Suppressor macrophage (primary cell): Measurements from ENCODE around the gene SEMA5A.

Source experiments
- DNase-seq, 4 experiments: peaks; one replicate each; pipeline ENCODE4 v3.0.0-alpha.2; 2020 to 2022

SEMA5A gene

GRCh38 chr5:9324348-9325077, 221.4 kb downstream of the SEMA5A start:
- DNase-seq = no peak

- no peak for DNase-seq
Observed at GRCh38 chr5:9320652-9321051, 225.2 kb downstream of the SEMA5A start.

GRCh38 chr5:9318031-9318430, 227.8 kb downstream of the SEMA5A start:
- no peak for DNase-seq

GRCh38 chr5:9316733-9317132, 229.1 kb downstream of the SEMA5A start:
- no peak for DNase-seq

GRCh38 chr5:9316041-9316440, 229.8 kb downstream of the SEMA5A start:
- no peak for DNase-seq

GRCh38 chr5:9314558-9314957, 231.3 kb downstream of the SEMA5A start:
- no peak for DNase-seq

GRCh38 chr5:9313751-9314150, 232.1 kb downstream of the SEMA5A start:
- no peak for DNase-seq

GRCh38 chr5:9307150-9307549, 238.7 kb downstream of the SEMA5A start:
- no peak for DNase-seq

GRCh38 chr5:9302218-9302617, 243.7 kb downstream of the SEMA5A start:
- no peak for DNase-seq

- DNase-seq = no peak
Observed at GRCh38 chr5:9301200-9301599, 244.7 kb downstream of the SEMA5A start.

GRCh38 chr5:9297134-9297533, 248.7 kb downstream of the SEMA5A start:
- DNase-seq = no peak

GRCh38 chr5:9295466-9295801, 250.4 kb downstream of the SEMA5A start:
- no peak for DNase-seq

GRCh38 chr5:9294793-9295465, 250.9 kb downstream of the SEMA5A start:
- no peak for DNase-seq

GRCh38 chr5:9288234-9288633, 257.6 kb downstream of the SEMA5A start:
- DNase-seq = no peak

GRCh38 chr5:9284781-9285307, 261.0 kb downstream of the SEMA5A start:
- DNase-seq = no peak

GRCh38 chr5:9284272-9284671, 261.6 kb downstream of the SEMA5A start:
- DNase-seq = no peak

GRCh38 chr5:9283473-9283872, 262.4 kb downstream of the SEMA5A start:
- no peak for DNase-seq

- DNase-seq = no peak
Observed at GRCh38 chr5:9283021-9283420, 262.9 kb downstream of the SEMA5A start.

GRCh38 chr5:9282211-9282610, 263.7 kb downstream of the SEMA5A start:
- no peak for DNase-seq

- DNase-seq = no peak
Observed at GRCh38 chr5:9279774-9280173, 266.1 kb downstream of the SEMA5A start.

- no peak for DNase-seq
Observed at GRCh38 chr5:9278921-9279603, 266.8 kb downstream of the SEMA5A start.

GRCh38 chr5:9269014-9269413, 276.9 kb downstream of the SEMA5A start:
- no peak for DNase-seq

- DNase-seq = no peak
Observed at GRCh38 chr5:9268226-9268625, 277.6 kb downstream of the SEMA5A start.
